GM12878 (cell line): ENCODE results near the gene MAP3K5. TPM values are rescaled to one million over a fixed set of nuclear protein-coding genes. Genes with fewer than 3 reads are reported as not detected.
A peak's percentile ranks its signal among the peaks of the same experiment; 100 is the strongest.

Source experiments
- BCLAF1 ChIP-seq: fragments of 450-650 bp; IDR thresholded peaks from 2 replicates; pipeline ENCODE4 v1.6.1; 2017; ENCODE audit warnings: antibody characterized with exemption, mild to moderate bottlenecking, moderate library complexity
- BHLHE40 ChIP-seq, 2 experiments: fragments of 450-650 bp in 1 of 2; IDR thresholded peaks; 2 replicates each; pipeline ENCODE4 v1.6.1; 2011 to 2017; ENCODE audit warnings: low read depth in 2 of 2, borderline replicate concordance in 1 of 2, improper control_type of control experiment in 1 of 2, low read length in 1 of 2, mild to moderate bottlenecking in 1 of 2
- CBFB ChIP-seq: IDR thresholded peaks from 2 replicates; pipeline ENCODE4 v1.6.1; 2016; ENCODE audit warnings: antibody characterized with exemption, low read depth
- CEBPB ChIP-seq, 2 experiments: fragments of 150-350 bp in 1 of 2; IDR thresholded peaks; 2 replicates each; pipeline ENCODE4 v1.6.1; 2012 to 2014; ENCODE audit warnings: low read depth in 2 of 2, low read length in 2 of 2, borderline replicate concordance in 1 of 2, inconsistent platforms in 1 of 2
- CHD1 ChIP-seq: IDR thresholded peaks from 2 replicates; pipeline ENCODE4 v1.6.1; 2012; ENCODE audit warnings: low read depth, low read length, improper control_type of control experiment
- E4F1 ChIP-seq: fragments of 450-650 bp; IDR thresholded peaks from 2 replicates; pipeline ENCODE4 v1.6.1; 2018; ENCODE audit warnings: borderline replicate concordance, mild to moderate bottlenecking; ENCODE audit not compliant: partially characterized antibody
- EGR1 ChIP-seq, 2 experiments: IDR thresholded peaks; 1 replicate in 1 of 2; 2 replicates in 1 of 2; pipeline ENCODE4 v1.6.1; 2011 to 2012; ENCODE audit warnings: low read depth in 2 of 2, low read length in 2 of 2, borderline replicate concordance in 1 of 2, mild to moderate bottlenecking in 1 of 2, moderate library complexity in 1 of 2
- ETV6 ChIP-seq, 2 experiments: fragments of 450-650 bp in 1 of 2; IDR thresholded peaks in 1 of 2; conservative IDR thresholded peaks in 1 of 2; 2 replicates each; pipeline ENCODE4 v1.6.1; 2014; ENCODE audit warnings: antibody characterized with exemption in 1 of 2, borderline replicate concordance in 1 of 2, low read depth in 1 of 2, mild to moderate bottlenecking in 1 of 2, moderate library complexity in 1 of 2
- MTA2 ChIP-seq: fragments of 450-650 bp; IDR thresholded peaks from 2 replicates; pipeline ENCODE4 v1.6.1; 2016; ENCODE audit warnings: low read depth, mild to moderate bottlenecking, moderate library complexity
- MYC ChIP-seq: IDR thresholded peaks from 2 replicates; pipeline ENCODE4 v1.6.1; 2011; ENCODE audit warnings: mild to moderate bottlenecking, low read length, moderate library complexity, inconsistent platforms; ENCODE audit not compliant: insufficient read depth, insufficient replicate concordance, insufficient read length, severe bottlenecking
- NFIC ChIP-seq: IDR thresholded peaks from 2 replicates; pipeline ENCODE4 v1.6.1; 2012; ENCODE audit warnings: low read depth, mild to moderate bottlenecking, inconsistent platforms, low read length, moderate library complexity
- PAX5 ChIP-seq: IDR thresholded peaks from 2 replicates; pipeline ENCODE4 v1.6.1; 2011; ENCODE audit warnings: low read depth, low read length, borderline replicate concordance
- RELA ChIP-seq: fragments of 450-650 bp; IDR thresholded peaks from 2 replicates; pipeline ENCODE4 v1.8.0; 2014; ENCODE audit warnings: borderline replicate concordance; ENCODE audit not compliant: partially characterized antibody
- SIN3A ChIP-seq: IDR thresholded peaks from 2 replicates; pipeline ENCODE4 v1.6.1; 2012; ENCODE audit warnings: low read depth, low read length, improper control_type of control experiment
- SRF ChIP-seq, 2 experiments: IDR thresholded peaks; 2 replicates each; pipeline ENCODE4 v1.6.1; 2011; ENCODE audit warnings: low read depth in 2 of 2, low read length in 2 of 2, mild to moderate bottlenecking in 1 of 2, moderate library complexity in 1 of 2
- YY1 ChIP-seq: IDR thresholded peaks from 2 replicates; pipeline ENCODE4 v1.6.1; 2011; ENCODE audit warnings: low read depth, mild to moderate bottlenecking, low read length
- polyA plus RNA-seq, 11 experiments: library from polyadenylated mRNA; depleted of rRNA in 4 of 11; unstranded in 6 of 11; stranded (reverse) in 5 of 11; fragments of >200 nt; fragmentation: Nextera tagmentation in 4 of 11; fragmentation: Illumina TruSeq in 1 of 11; extraction: Ambion mirVana in 4 of 11; extraction: Trizol in 1 of 11; gene quantifications; 1 replicate in 1 of 11; 2 replicates in 10 of 11; pipeline versions ENCODE4 v1.2.1 to v1.2.3, GENCODE V29; 2011 to 2016; ENCODE audit warnings: inconsistent platforms in 2 of 11, missing spikeins in 2 of 11, low read depth in 1 of 11
- total RNA-seq, 4 experiments: library from RNA; depleted of rRNA in 3 of 4; stranded (reverse); fragments of >200 nt in 3 of 4; fragmentation: Illumina TruSeq in 1 of 4; extraction: Trizol in 1 of 4; gene quantifications; 2 replicates each; pipeline versions ENCODE4 v1.2.1 to v1.2.3, GENCODE V29; 2013 to 2021
- TF ChIP-seq, protein P1 (sequence below), 3 experiments: IDR thresholded peaks in 2 of 3; conservative IDR thresholded peaks in 1 of 3; 2 replicates each; pipeline ENCODE4 v1.5.1; 2011; ENCODE audit warnings: low read depth in 3 of 3, low read length in 3 of 3, mild to moderate bottlenecking in 3 of 3, control low read depth in 2 of 3, moderate library complexity in 2 of 3, inconsistent platforms in 1 of 3, mixed read lengths in 1 of 3; ENCODE audit not compliant: control insufficient read depth in 2 of 3, insufficient read depth in 1 of 3; ENCODE audit errors: extremely low read depth in 1 of 3

Gene MAP3K5
- total and polyA plus RNA-seq, 10 of the 15 experiments (the other 5 are each of a cell fraction or from before 2014, with no cell fraction given): 5.4 to 34.3 (median 26.4) TPM

DNA sequence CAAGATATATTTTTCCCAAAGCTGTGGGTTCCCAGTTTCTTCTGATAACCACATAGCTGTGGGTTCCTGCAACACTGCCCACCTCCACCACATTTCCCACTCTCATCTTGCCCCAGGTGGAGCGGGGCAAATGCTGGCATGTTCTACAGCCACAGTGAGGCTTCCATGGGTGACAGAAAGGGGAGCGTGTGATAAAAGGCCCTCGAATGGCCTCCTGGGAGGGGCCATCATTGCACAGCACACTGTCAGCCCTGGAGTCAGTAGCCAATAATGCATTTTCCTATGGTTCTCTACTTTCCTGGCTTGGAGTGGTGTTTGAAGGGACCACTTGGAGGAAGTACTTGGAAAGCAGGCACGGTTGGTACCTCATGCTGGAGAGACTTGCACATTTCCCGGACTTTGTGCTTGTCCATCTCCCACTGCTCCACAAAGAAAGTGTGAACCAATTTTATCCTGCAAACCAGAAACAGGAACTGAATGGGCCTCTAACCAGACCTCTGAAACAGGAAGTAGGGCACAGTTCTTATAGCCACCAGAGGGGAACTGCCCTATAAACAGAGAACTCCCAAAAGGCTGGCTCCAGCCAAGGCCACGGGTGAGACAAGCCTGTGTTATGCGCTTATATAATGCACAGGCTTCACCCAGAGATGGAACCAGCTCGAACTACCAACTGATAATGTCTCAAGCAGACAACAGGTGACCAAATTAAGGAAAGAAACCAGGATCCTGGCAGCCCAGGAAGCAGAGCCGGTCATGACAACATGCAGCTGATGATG, 8.6 kb downstream of the MAP3K5 start (continued):
- TF ChIP-seq CEBPB (IDR thresholded peaks at IDR 0.05; ENCODE audit: borderline replicate concordance in 1 of 2, low read depth in 2 of 2, low read length in 2 of 2) (no peak), BCLAF1 (no peak), MYC (no peak), CHD1 (no peak), SIN3A (0 out of 2 replicates have a peak, but pooled peaks have one; percentile 44), SRF (IDR thresholded peaks at IDR 0.05; ENCODE audit: low read depth in 2 of 2, low read length in 2 of 2) (no peak), EGR1 (IDR thresholded peaks at IDR 0.05; ENCODE audit: borderline replicate concordance in 1 of 2, low read depth in 2 of 2, low read length in 2 of 2) (peak in 1 of 2 experiments; percentile 67; a peak in 2 of 3 replicates), NFIC (peak; percentile 63; the same call in 1 of the 2 replicates), PAX5 (peak; percentile 83), ETV6 (conservative IDR thresholded peaks at IDR 0.05 in 1 of 2, IDR thresholded peaks at IDR 0.05 in 1 of 2; ENCODE audit: borderline replicate concordance in 1 of 2, low read depth in 1 of 2) (peak in 1 of 2 experiments; percentile 99; a peak in 2 of 4 replicates), YY1 (no peak), BHLHE40 (IDR thresholded peaks at IDR 0.05; ENCODE audit: borderline replicate concordance in 1 of 2, low read depth in 2 of 2, low read length in 1 of 2) (0 out of 4 replicates have a peak, but pooled peaks of 1 of the 2 experiments have one; percentile 6), E4F1 (no peak), RELA (no peak), MTA2 (0 out of 2 replicates have a peak, but pooled peaks have one; percentile 26), CBFB (peak; percentile 49; the same call in 1 of the 2 replicates)
- TF ChIP-seq, protein P1, sequence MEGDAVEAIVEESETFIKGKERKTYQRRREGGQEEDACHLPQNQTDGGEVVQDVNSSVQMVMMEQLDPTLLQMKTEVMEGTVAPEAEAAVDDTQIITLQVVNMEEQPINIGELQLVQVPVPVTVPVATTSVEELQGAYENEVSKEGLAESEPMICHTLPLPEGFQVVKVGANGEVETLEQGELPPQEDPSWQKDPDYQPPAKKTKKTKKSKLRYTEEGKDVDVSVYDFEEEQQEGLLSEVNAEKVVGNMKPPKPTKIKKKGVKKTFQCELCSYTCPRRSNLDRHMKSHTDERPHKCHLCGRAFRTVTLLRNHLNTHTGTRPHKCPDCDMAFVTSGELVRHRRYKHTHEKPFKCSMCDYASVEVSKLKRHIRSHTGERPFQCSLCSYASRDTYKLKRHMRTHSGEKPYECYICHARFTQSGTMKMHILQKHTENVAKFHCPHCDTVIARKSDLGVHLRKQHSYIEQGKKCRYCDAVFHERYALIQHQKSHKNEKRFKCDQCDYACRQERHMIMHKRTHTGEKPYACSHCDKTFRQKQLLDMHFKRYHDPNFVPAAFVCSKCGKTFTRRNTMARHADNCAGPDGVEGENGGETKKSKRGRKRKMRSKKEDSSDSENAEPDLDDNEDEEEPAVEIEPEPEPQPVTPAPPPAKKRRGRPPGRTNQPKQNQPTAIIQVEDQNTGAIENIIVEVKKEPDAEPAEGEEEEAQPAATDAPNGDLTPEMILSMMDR (IDR thresholded peaks at IDR 0.05 in 2 of 3, conservative IDR thresholded peaks at IDR 0.05 in 1 of 3; ENCODE audit: control insufficient read depth in 2 of 3, extremely low read depth in 1 of 3, insufficient read depth in 1 of 3, low read depth in 3 of 3, low read length in 3 of 3): peak in 2 of 3 experiments; percentile 18 to 34; a peak in 1 of 6 replicates
